Panc1 (cell line): Measurements from ENCODE around the gene NSMF.

Experiments used
- CTCF ChIP-seq: fragments of 450-650 bp; IDR thresholded peaks from 2 replicates; pipeline ENCODE4 v1.5.1; 2017; ENCODE audit warnings: mild to moderate bottlenecking
- POLR2AphosphoS5 ChIP-seq: IDR thresholded peaks from 2 replicates; pipeline ENCODE4 v1.6.1; 2012; ENCODE audit warnings: mild to moderate bottlenecking, low read depth, low read length, moderate library complexity
- REST ChIP-seq, 2 experiments: IDR thresholded peaks; 2 replicates each; pipeline ENCODE4 v1.6.1; 2011 to 2012; ENCODE audit warnings: low read depth in 2 of 2, control low read depth in 1 of 2, low read length in 1 of 2, mild to moderate bottlenecking in 1 of 2, moderate library complexity in 1 of 2; ENCODE audit not compliant: insufficient read depth in 1 of 2
- SIN3A ChIP-seq: IDR thresholded peaks from 2 replicates; pipeline ENCODE4 v1.6.1; 2012; ENCODE audit warnings: low read depth, mild to moderate bottlenecking, low read length, moderate library complexity, borderline replicate concordance; ENCODE audit not compliant: insufficient read depth
- TCF7L2 ChIP-seq: IDR thresholded peaks from 2 replicates; pipeline ENCODE4 v1.6.1; 2011; ENCODE audit warnings: mild to moderate bottlenecking, low read depth, low read length, inconsistent platforms

- no peak for TF ChIP-seq CTCF
- no peak for TF ChIP-seq REST (IDR thresholded peaks at IDR 0.05; ENCODE audit: insufficient read depth in 1 of 2, low read depth in 2 of 2, low read length in 1 of 2)
- TF ChIP-seq POLR2AphosphoS5 = no peak
- TF ChIP-seq TCF7L2 = no peak
- no peak for TF ChIP-seq SIN3A
Observed at GRCh38 chr9:137500666-137501397, 41.7 kb upstream of the NSMF start.
